ENCODE results near the gene SNN. TPM values are rescaled to one million over a fixed set of nuclear protein-coding genes. Genes with fewer than 3 reads are reported as not detected.

SNN gene
- total RNA-seq, 1 experiment from 2014 or later, result 12.0 TPM

DNA sequence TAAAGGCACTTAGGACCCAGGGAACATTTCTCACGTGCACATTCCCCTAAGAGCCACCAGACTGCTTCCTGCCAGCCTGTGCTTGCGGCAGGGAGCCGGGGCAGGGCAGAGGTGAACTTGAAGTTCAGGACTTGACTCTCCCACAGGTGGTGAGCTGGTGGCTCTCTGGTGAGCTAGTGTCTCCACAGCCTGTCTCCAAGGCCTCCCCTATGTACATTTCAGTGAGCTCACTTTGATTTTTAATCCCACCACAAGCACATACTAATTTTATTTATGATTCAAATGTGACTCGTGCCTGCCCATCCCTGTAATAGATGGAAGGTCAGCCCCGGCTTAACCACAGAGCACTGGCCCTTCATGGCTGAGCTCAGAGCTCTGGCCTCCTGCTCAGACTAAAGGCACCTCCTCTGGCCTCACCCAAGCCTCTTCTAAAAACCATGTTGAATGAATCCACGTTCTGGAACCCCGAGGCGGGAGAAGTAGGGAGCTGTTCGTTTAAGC is 9.2 kb downstream of the SNN start:
- Histone ChIP-seq H3K36me3 (peaks cover 36% of the 10 kb centered on the region), H3K4me3 (no peak overlapping the region), H3K4me1 (peaks cover 43% of the 10 kb centered on the region), H3K27me3 (no peaks in the 10 kb centered on the region), H3K9me3 (replicated peaks) (no peaks in the 10 kb centered on the region), H3K27ac (no peak overlapping the region)
- DNase-seq, result no peak

DNA sequence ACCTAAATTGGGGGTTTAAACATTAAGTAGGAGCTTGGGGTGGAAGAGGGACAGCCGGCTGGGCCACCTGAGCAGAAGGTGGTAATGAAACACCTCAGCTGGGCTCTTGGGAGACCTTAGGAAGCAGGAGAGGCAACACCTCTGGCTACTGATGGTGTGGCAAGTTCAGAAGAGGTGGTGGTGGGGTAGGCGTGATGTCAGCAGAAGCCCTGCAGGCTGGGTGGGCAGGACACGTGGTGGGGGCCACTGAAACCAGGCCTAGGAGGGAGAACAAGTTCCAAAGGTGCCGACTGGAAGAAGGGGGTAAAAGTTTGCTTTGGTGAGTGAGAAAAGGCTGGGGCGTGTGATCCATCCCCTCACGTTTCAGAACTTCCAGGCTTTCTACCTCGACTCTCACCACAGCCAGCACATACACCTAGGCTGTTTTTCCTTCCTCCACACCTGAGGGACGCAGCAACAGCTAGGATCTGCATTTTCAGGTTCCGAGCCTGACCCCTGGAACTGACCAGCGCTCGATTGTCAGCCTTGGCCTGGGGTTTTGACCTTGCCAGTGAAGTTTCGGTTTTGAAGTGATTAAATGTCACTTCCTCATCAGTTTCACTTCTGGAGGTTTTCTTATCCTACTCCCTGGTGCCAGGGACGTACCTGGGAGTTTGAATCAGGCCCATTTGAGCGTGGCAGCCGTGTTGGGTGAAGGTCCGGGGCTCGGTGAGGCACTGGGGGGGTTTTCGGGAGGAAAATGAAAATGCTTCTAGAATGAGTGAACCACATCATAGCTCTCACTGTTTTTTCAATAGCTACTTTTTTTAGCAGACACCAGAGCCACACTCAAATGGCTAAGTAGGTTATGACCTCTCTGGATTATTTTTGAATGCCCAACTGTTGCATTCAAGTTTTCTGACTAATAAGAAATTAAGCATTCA is 10.0 kb downstream of the SNN start:
- H3K36me3 ChIP-seq, result peaks cover 36% of the 10 kb centered on the region
- DNase-seq, result no peak
- H3K4me3 ChIP-seq, result no peak overlapping the region
- H3K27me3 ChIP-seq, result no peaks in the 10 kb centered on the region
- H3K4me1 ChIP-seq, result peaks cover 51% of the 10 kb centered on the region
- H3K9me3 ChIP-seq (replicated peaks), result no peaks in the 10 kb centered on the region
- H3K27ac ChIP-seq, result no peak overlapping the region

GRCh38 chr16:11679250-11679649 is 11.0 kb downstream of the SNN start:
- no peak for DNase-seq
- Histone ChIP-seq H3K36me3 (peaks cover 40% of the 10 kb centered on the region), H3K4me1 (peaks cover 57% of the 10 kb centered on the region), H3K9me3 (replicated peaks) (no peaks in the 10 kb centered on the region), H3K27ac (no peak overlapping the region), H3K4me3 (no peak overlapping the region), H3K27me3 (no peaks in the 10 kb centered on the region)

DNA sequence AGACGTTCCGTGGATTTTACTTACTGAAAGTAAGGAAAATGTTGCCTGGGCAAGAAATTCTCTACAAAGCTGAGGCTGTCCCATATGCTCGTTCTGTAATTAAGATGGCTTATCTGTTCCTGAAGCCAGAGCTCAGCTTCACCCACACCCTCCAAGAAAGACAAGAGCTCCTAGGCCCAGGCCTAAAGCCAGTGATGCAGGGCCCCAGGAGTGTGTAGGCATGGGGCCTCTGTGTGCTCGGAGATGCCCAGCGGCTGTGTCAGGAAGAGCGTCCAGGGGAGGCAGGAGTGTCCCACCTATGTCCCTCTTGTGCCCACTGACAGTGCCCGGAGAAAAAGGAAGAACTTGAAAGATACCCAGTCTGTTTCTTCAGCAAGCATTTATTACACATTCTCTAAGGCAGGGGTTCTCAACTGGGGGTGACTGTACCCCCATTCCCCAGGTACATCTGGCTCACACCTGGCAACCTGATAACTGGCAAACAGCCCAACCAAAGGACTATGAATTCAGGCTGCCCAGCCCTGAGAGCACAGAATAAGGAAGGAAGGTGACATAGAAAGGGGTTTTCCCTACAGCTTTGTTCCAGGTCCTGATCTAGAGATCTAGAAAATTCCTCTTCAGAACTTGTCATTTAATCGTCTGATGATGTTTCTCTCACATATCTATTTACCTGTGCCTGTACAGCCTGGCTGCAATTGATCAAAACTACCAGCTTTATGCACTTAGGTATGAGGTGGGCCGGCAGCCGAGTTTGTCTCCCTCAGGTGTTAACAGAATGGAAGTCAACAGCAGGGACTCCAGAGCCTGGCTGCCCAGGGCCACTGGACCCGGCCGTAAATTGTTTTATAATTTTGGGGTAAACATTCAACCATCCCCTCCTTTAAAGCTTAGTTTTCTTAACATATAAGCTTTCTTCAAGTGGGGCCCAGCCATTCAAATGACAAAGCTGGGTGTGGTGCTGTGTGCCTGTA is 12.0 kb downstream of the SNN start:
- peaks cover 51% of the 10 kb centered on the region for H3K4me1 ChIP-seq
- H3K27ac ChIP-seq, result no peak overlapping the region
- no peaks in the 10 kb centered on the region for H3K27me3 ChIP-seq
- H3K36me3 ChIP-seq, result peaks cover 40% of the 10 kb centered on the region
- H3K9me3 ChIP-seq (replicated peaks), result no peaks in the 10 kb centered on the region
- H3K4me3 ChIP-seq, result no peak overlapping the region
- DNase-seq, result no peak

- Histone ChIP-seq H3K36me3 (peaks cover 41% of the 10 kb centered on the region), H3K4me3 (no peak overlapping the region), H3K27me3 (no peaks in the 10 kb centered on the region), H3K4me1 (peaks cover 41% of the 10 kb centered on the region), H3K9me3 (replicated peaks) (no peaks in the 10 kb centered on the region), H3K27ac (peak overlapping the region; percentile 93)
- DNase-seq, result no peak
Observed at GRCh38 chr16:11681556-11681955, 13.3 kb downstream of the SNN start.

DNA sequence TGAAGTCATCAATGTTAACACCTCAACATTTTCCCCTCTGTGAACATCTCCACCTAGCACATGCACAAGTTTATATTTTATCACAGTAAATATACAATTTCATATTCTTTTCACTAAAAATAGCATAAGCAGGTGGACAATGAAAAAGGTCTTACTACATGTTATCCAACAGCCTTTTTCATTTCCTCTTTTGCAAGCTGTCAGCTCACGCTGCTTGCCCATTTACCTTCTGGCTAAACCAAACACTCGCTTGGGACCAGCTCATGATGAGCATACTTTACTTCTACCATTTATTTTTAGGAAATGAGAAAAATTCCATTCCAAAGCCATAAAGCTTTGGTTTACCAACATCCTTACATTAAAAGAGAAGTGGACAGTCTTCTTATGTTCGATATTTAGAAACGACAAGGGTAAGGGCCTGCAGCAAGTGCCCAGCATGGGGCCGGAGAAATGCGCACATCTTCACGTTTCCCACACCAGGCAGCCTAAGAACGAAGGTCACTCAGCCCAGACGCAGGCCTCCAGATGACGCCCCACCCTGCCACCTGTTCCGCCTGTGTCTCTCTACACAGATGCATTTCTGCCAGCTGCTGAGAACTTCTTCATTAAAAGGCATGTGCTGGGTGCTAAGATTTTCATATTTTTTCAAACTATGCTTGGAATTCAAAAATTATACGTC is 13.9 kb downstream of the SNN start:
- H3K4me3 ChIP-seq, result no peak overlapping the region
- H3K27ac ChIP-seq, result peak overlapping the region; percentile 93
- H3K9me3 ChIP-seq (replicated peaks), result no peaks in the 10 kb centered on the region
- H3K4me1 ChIP-seq, result peaks cover 41% of the 10 kb centered on the region
- H3K36me3 ChIP-seq, result peaks cover 40% of the 10 kb centered on the region
- DNase-seq, result peak; percentile 86
- H3K27me3 ChIP-seq, result no peaks in the 10 kb centered on the region

DNA sequence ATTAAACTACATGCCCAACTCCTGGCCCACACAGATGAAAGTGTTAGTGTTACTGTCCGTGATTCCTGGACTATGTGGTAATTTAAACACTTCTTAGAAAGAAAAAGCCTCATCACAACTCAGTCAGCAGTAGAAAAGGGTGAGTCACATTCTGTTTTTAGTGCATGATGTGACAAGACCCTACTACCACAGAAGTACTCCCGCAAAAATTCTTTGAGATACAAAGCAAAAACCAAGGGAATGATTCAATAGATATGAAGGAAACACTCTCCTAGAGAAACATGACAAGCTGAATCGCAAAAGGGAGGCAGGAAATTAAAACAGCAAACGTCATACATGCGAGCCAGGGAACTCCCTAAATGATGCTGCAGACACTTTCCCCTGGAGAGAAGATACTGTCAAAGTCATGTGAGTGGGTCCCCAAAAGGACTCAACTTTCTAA is 14.4 kb downstream of the SNN start:
- no peaks in the 10 kb centered on the region for H3K27me3 ChIP-seq
- peaks cover 39% of the 10 kb centered on the region for H3K36me3 ChIP-seq
- no peaks in the 10 kb centered on the region for H3K9me3 ChIP-seq (replicated peaks)
- peaks cover 40% of the 10 kb centered on the region for H3K4me1 ChIP-seq
- DNase-seq, result peak in 1 of 2 experiments; percentile 74
- peak overlapping the region; percentile 93 for H3K27ac ChIP-seq
- no peak overlapping the region for H3K4me3 ChIP-seq

- no peak for DNase-seq
- Histone ChIP-seq H3K4me1 (peaks cover 42% of the 10 kb centered on the region), H3K36me3 (peaks cover 37% of the 10 kb centered on the region), H3K4me3 (no peak overlapping the region), H3K27me3 (no peaks in the 10 kb centered on the region), H3K9me3 (replicated peaks) (no peaks in the 10 kb centered on the region), H3K27ac (peak overlapping the region; percentile 93)
Observed at GRCh38 chr16:11683145-11683544, 14.9 kb downstream of the SNN start.

GRCh38 chr16:11684231-11685025 is 16.2 kb downstream of the SNN start:
- Histone ChIP-seq H3K9me3 (replicated peaks) (no peaks in the 10 kb centered on the region), H3K27ac (no peak overlapping the region), H3K4me3 (no peak overlapping the region), H3K4me1 (peaks cover 55% of the 10 kb centered on the region), H3K36me3 (peaks cover 32% of the 10 kb centered on the region), H3K27me3 (no peaks in the 10 kb centered on the region)
- DNase-seq, result no peak

- Histone ChIP-seq H3K36me3 (peaks cover 32% of the 10 kb centered on the region), H3K27me3 (no peaks in the 10 kb centered on the region), H3K9me3 (replicated peaks) (no peaks in the 10 kb centered on the region), H3K4me3 (no peak overlapping the region), H3K4me1 (peaks cover 64% of the 10 kb centered on the region), H3K27ac (no peak overlapping the region)
- DNase-seq, result no peak
Observed at GRCh38 chr16:11685844-11686618, 17.8 kb downstream of the SNN start.

GRCh38 chr16:11686713-11687380 is 18.6 kb downstream of the SNN start:
- no peak for DNase-seq
- Histone ChIP-seq H3K36me3 (peaks cover 35% of the 10 kb centered on the region), H3K27me3 (no peaks in the 10 kb centered on the region), H3K9me3 (replicated peaks) (no peaks in the 10 kb centered on the region), H3K27ac (no peak overlapping the region; the same call in 1 of the 2 replicates), H3K4me1 (peaks cover 56% of the 10 kb centered on the region), H3K4me3 (no peak overlapping the region)

GRCh38 chr16:11687601-11688519 is 19.6 kb downstream of the SNN start:
- peaks cover 35% of the 10 kb centered on the region for H3K36me3 ChIP-seq
- no peak overlapping the region for H3K4me3 ChIP-seq
- H3K27me3 ChIP-seq, result no peaks in the 10 kb centered on the region
- H3K9me3 ChIP-seq (replicated peaks), result no peaks in the 10 kb centered on the region
- H3K27ac ChIP-seq, result peak overlapping the region; percentile 69
- peak in 1 of 2 experiments; percentile 47 for DNase-seq
- H3K4me1 ChIP-seq, result peaks cover 48% of the 10 kb centered on the region

All from SJCRH30 (cell line).